GM19452 (cell line): ENCODE data around the gene PWWP2B.
"Not testable (repeated sequence)": the region's sequence is repeated elsewhere in the genome, so short reads cannot be mapped to it uniquely, and the experiment has no call there.

ENCODE experiments used
- ATAC-seq: cut with Tn5 transposase; IDR thresholded peaks from one replicate; pipeline ENCODE4 v1.9.1; 2021; ENCODE audit not compliant: unreplicated experiment

PWWP2B gene

GRCh38 chr10:132380986-132381385 is 16.0 kb upstream of the PWWP2B start:
- ATAC-seq = not testable (repeated sequence)

DNA sequence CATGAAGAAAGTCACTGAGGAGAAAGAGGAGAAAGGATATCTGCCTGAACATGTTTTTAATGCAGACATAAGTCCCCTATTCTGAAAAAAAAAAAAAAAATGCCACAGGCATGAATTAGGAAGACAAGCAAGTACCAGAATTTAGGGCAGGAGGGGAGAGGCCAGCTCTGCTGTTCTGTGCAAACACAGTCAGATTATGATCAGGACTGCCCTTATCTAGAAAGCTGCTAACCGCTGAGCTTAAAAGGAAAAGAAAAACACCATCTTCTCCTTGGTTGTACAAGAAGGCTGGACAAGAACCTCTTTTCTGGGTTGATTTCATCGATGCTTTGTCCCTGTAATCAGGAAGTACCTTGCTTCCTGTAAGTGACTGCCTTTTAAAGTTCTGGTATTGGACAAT is 15.3 kb upstream of the PWWP2B start:
- ATAC-seq = no peak

DNA sequence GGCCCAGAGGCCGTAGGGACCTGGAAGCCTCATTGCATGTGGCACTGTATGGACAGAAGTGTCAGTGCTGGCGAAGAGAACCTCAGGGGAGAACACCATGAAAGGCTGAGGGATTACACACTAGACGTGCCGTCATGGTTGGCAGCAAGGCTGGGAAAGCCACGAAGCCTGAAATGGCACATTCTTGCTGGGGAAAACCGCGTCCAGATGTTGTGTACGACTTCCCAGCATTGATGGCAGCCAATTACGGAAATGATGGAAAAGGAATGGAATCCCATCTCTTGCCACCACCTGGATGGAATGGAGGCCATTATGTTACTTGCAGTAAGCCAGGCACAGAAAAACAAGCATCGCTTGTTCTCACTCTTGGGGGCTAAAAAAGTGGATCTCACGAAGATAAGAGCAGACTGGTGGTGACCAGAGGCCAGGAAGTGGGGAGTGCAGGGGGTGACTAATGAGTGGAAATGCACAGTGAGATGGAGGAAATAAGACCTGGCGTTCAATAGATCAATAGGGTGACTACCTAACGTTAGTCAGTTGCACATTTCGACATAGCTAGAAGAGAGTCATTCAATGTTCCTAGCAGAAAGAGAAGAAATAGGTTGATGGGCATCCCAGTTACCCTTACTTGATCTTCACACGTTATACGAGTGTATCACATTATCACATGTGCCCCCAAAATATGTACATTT is 14.6 kb upstream of the PWWP2B start:
- no peak for ATAC-seq

GRCh38 chr10:132383101-132383500 is 13.9 kb upstream of the PWWP2B start:
- no peak for ATAC-seq

GRCh38 chr10:132383751-132384196 is 13.2 kb upstream of the PWWP2B start:
- no peak for ATAC-seq

DNA sequence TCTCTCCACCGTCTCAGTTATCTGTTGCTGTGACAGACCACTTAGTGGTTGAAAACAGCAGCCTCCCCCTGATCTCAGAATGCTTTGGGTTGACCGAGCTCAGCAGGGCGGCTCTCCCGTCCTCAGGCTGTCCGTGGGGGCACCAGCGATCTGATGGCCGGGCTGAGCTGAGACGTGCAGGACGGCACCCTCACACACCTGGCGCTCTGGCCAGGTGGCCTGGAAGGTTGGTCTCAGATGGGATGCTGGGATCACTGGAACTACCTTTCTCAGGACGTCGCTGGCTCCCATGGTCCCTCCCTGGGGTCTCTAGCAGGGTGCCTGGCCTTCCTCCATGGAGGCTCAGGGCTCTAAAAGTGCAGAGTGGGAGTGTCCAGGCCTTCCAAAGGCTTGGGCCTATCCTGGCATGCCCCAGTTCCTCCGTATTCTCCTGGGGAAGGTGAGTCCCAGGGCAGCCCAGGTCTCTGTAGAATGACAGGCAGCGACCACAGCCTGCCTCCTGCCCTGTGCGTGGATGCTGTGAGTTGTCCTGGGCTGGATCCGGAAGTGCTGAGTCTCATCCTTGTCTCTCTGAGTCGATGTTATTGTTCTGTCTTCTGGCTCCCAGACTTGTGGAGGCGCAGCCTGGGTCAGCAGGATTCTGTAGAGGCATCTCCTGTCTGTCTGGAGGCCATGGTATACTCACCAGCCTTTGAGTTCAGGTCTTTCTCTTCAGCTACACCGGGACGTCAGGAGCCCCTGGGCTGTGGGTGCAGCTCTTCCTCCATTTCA is 12.2 kb upstream of the PWWP2B start:
- no peak for ATAC-seq

DNA sequence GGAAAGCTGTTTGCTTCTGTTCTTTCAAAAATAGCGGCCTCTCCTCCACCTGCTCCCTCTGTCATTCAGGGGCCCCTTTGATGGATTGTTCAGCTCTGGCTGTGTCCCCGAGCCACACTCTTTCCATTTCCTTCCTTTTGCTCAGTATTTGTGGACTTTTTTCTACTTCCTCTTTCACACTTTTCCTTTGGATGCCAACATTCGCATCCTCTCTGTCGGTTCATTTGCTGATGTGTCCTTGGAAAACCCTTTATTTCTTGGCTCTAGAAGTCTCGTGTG is 11.7 kb upstream of the PWWP2B start:
- no peak for ATAC-seq

- no peak for ATAC-seq
These were observed 11.1 kb upstream of the PWWP2B start for GRCh38 chr10:132385721-132386418.

DNA sequence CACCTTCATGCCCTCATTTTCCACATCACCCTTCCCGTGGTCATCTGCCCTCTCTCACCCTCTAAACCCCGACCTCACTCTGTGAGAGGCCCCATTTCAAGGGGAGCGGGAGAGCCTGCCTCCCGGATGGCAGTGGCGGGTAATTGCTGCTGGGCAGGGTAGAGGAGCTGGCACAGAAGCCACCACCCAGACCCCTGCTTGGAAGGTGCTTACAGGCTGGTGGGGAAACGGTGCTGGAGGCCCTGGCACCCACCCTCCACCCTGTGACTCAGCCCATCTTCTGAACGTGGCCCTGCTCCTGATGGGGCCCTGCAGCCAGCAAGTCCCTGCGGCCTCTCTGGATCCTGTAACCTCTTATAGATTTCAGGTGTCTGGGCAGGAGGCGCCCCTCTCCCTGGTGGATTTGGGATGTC is 10.6 kb upstream of the PWWP2B start:
- ATAC-seq = no peak

GRCh38 chr10:132386896-132387295 is 10.1 kb upstream of the PWWP2B start:
- ATAC-seq = not testable (repeated sequence)

GRCh38 chr10:132387764-132388210 is 9.2 kb upstream of the PWWP2B start:
- ATAC-seq = peak; percentile 65

GRCh38 chr10:132388891-132389432 is 8.0 kb upstream of the PWWP2B start:
- ATAC-seq = no peak

GRCh38 chr10:132389433-132390169 is 7.4 kb upstream of the PWWP2B start:
- ATAC-seq = no peak

DNA sequence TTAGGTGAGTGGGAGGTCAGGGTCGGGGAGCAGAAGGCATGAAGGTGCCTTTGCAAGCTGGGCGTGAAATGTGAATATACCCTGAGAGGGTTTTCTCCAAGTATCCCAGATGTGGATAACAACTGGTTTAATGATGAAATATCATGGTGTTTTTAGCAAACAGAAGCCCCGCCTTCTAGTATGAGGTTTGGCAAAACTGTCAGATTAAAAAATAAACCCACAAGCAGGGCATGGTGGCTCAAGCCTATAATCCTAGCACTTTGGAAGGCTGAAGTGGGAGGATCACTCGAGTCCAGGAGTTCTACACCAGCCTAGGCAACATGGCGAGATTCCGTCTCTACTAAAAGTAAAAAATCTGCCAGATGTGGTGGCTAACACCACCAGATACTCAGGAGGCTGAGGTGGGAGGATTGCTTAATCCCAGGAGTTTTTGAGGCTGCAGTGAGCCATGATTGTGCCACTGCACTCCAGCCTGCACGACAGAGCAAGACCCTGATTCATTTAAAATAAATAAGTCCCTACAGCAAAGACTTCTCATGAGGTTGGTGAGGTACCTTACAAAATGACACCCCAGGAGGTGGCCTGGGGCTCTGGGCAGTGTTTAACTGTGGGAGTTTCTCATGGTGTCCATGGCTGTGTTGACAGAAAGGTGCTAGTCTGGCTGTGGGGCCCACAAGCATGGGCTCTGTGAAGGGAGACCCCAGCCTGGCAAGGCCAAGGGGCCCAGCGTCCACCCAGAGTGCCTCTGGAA is 6.7 kb upstream of the PWWP2B start:
- ATAC-seq = no peak

- no peak for ATAC-seq
These were observed 5.9 kb upstream of the PWWP2B start for GRCh38 chr10:132390921-132391675.

DNA sequence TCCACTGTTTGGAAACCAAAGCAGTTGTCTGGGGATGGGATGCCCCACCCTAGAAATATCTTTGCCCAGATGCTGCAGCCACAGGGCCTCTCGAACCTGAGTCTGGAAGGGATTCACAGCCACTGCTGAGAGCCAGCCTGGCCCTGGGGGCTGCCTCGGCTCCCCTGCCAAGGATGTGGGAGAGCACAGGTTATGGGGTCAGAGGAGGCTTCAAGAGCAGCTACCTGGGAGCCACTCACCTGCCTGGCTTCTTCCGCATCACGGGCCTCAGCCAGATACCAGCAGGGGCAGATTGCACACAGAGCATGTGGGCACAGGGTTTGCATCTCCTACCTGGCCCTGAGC is 5.4 kb upstream of the PWWP2B start:
- no peak for ATAC-seq

GRCh38 chr10:132392184-132392800 is 4.7 kb upstream of the PWWP2B start:
- ATAC-seq = no peak

GRCh38 chr10:132392811-132393694 is 3.9 kb upstream of the PWWP2B start:
- ATAC-seq = no peak
